GM12872 (cell line): Measurements from ENCODE around the gene HDAC7.

Source experiments
- CTCF ChIP-seq: IDR thresholded peaks from 3 replicates; pipeline ENCODE4 v1.5.1; 2011; ENCODE audit warnings: low read depth, mild to moderate bottlenecking, low read length, moderate library complexity; ENCODE audit not compliant: insufficient read depth

Gene HDAC7

DNA sequence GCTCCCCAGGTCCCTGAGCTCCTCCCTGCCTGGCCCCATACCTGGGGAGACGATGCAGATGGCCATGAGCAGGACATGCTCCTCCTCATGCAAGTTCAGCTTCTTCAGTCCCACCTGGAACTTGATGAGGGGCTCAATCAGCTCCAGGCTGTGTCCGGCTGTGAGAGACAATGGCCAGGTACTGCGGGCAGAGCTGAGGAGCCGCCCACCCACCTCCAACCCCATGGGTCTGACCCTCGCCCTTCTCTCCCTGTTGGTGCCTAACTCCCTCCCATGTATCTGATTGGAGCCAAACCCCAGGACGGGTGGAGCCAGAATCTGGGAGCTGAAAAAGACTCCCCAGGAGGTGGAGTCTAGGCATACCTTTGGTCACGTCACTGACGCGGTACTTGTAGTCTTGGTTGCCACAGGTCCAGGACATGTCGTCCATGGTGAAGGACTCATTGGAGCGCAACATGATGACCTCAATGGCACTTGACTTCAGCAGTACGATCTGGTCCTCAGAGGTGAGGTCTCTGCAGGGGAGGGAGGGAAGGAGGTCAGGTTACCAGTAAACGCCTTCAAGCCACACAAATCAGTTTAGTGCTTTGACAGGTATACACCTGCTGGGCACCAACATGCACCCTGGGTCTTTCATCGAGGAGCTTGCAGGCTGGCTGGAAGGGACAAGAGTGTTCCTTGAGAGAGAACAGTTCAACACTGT is 26.7 kb upstream of the HDAC7 start:
- TF ChIP-seq CTCF = no peak

GRCh38 chr12:47845081-47845480 is 25.4 kb upstream of the HDAC7 start:
- no peak for TF ChIP-seq CTCF

DNA sequence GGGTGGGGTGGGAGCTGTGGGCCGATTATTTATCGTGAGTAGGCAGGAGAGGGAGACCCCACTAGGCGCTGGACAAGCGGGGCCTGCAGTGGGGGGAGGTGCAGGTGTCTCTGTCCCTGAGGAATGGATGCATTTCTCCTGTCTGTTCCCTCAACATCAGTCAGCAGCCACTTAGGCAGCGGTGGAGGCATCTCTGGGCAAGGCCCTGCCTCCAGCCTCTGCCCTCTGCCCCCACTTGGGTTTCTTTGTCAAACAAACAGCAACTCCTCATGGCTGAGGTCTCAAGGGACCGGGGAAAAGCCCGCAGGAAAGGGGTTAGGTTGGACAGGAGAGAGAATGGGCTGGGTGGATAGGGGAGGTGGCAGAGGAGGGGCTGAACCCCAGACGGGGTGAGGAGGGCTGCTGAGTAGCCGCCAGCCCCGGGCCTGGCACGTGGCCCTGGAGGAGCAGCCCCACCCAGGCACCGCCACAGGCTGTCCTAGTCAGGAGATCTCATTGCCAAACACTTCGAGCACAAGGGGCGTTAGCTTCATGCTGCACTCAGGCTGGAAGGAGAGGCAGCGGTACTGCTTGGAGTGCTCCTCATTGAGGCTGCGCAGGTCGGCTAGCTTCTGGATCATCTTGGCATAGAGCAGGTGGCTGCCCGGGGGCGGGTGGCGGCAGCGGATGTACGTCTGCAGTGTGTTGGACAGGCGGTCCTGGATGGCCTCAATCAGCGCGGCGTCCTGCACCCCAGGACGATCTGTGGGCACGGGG is 24.7 kb upstream of the HDAC7 start:
- no peak for TF ChIP-seq CTCF

GRCh38 chr12:47843226-47843980 is 23.7 kb upstream of the HDAC7 start:
- no peak for TF ChIP-seq CTCF

GRCh38 chr12:47841910-47842309 is 22.2 kb upstream of the HDAC7 start:
- no peak for TF ChIP-seq CTCF

DNA sequence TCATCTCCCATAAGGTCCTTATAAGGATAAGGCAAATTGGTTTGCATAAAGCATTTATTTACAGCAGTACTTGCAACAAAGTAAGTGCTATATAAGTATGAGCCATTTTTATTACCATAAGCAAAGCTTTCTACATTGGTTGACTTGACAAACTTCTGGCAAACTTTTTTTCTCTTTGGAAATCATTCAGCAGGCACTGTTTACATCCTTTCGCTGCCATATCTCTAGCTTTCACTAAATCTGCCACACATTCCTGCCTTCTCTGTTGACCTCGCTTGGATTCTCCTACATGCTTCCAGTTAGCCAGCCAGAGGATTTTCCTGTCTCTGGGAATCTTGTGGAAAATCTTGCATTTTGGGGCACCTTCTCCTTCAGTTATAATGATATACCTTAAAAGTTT is 21.8 kb upstream of the HDAC7 start:
- TF ChIP-seq CTCF = no peak

DNA sequence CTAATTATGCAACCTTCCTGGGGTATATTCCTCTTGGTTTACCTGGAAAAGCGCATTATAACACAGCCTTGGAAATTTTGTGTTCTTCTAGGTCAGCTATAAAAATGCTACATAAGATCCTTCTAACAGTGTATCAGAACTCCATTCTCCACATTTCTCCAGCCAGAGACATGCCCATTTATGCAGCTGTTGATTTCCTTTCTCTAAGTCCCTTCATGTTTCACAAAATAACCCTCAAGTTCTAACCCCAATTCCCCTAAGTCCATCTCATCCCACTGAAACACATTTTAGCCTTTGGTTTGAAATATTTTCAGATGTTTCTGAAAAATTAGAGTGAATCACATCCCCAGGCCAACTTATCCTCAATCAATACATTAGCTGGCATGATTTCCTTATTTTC is 20.9 kb upstream of the HDAC7 start:
- TF ChIP-seq CTCF = no peak
